RWPE2 (cell line): ENCODE results near the gene SNN.

ENCODE experiments used
- ATAC-seq: fragments of 200-7000 bp; cut with Tn5 transposase; 3 replicates; pipeline ENCODE4 v1.9.1; 2021; ENCODE audit warnings: low read depth
- DNase-seq: peaks from one replicate; pipeline ENCODE4 v3.0.0-alpha.2; 2020; ENCODE audit warnings: low spot score
- H3K27ac ChIP-seq: fragments of 450-650 bp; 2 replicates; pipeline ENCODE4 v1.5.1; 2017; ENCODE audit warnings: mild to moderate bottlenecking; ENCODE audit not compliant: poor library complexity, severe bottlenecking
- H3K27me3 ChIP-seq: fragments of 250-450 bp; sonication (Bioruptor Pico); 2 replicates; pipeline ENCODE4 v1.5.1; 2021; ENCODE audit warnings: mild to moderate bottlenecking, moderate library complexity; ENCODE audit not compliant: insufficient read depth, poor library complexity, severe bottlenecking
- H3K36me3 ChIP-seq: fragments of 250-450 bp; sonication (Bioruptor Pico); 2 replicates; pipeline ENCODE4 v1.5.1; 2020; ENCODE audit warnings: low read depth, mild to moderate bottlenecking, moderate library complexity
- H3K4me1 ChIP-seq: fragments of 250-450 bp; sonication (Bioruptor Pico); 2 replicates; pipeline ENCODE4 v1.5.1; 2021; ENCODE audit warnings: mild to moderate bottlenecking, moderate library complexity; ENCODE audit not compliant: insufficient read depth, poor library complexity, severe bottlenecking
- H3K4me3 ChIP-seq: fragments of 250-450 bp; sonication (Bioruptor Pico); 2 replicates; pipeline ENCODE4 v1.5.1; 2021; ENCODE audit warnings: mild to moderate bottlenecking, moderate library complexity; ENCODE audit not compliant: severe bottlenecking
- H3K9me3 ChIP-seq: fragments of 250-450 bp; sonication (Bioruptor Pico); 2 replicates; pipeline ENCODE4 v1.5.1; 2021; ENCODE audit warnings: mild to moderate bottlenecking, moderate library complexity; ENCODE audit not compliant: severe bottlenecking
- CTCF ChIP-seq: fragments of 450-650 bp; IDR thresholded peaks from one replicate; pipeline ENCODE4 v1.5.1; 2017; ENCODE audit warnings: mild to moderate bottlenecking, moderate library complexity; ENCODE audit not compliant: poor library complexity, severe bottlenecking

Gene SNN

GRCh38 chr16:11657556-11657955 is 10.7 kb upstream of the SNN start:
- ATAC-seq: no peak
- Histone ChIP-seq H3K27ac (peak overlapping the region; percentile 81), H3K27me3 (no peaks in the 10 kb centered on the region)

GRCh38 chr16:11658896-11659708 is 9.2 kb upstream of the SNN start:
- Histone ChIP-seq H3K4me1 (peaks cover 16% of the 10 kb centered on the region), H3K4me3 (no peak overlapping the region), H3K27ac (peak overlapping the region; percentile 81), H3K36me3 (no peaks in the 10 kb centered on the region), H3K9me3 (no peaks in the 10 kb centered on the region), H3K27me3 (no peaks in the 10 kb centered on the region)
- no peak for TF ChIP-seq CTCF
- peak; percentile 97 for ATAC-seq
- peak; percentile 88 for DNase-seq

More at GRCh38 chr16:11657556-11657955, 10.7 kb upstream of the SNN start:
- H3K4me1 ChIP-seq: peaks cover 16% of the 10 kb centered on the region
- no peak for TF ChIP-seq CTCF
- H3K9me3 ChIP-seq: no peaks in the 10 kb centered on the region
- H3K36me3 ChIP-seq: no peaks in the 10 kb centered on the region
- no peak overlapping the region for H3K4me3 ChIP-seq
- no peak for DNase-seq

GRCh38 chr16:11660565-11660964 is 7.7 kb upstream of the SNN start:
- DNase-seq (no peak), ATAC-seq (no peak)
- Histone ChIP-seq H3K36me3 (no peaks in the 10 kb centered on the region), H3K4me3 (no peak overlapping the region), H3K9me3 (no peaks in the 10 kb centered on the region), H3K27me3 (no peaks in the 10 kb centered on the region), H3K27ac (no peak overlapping the region), H3K4me1 (peaks cover 16% of the 10 kb centered on the region)
- TF ChIP-seq CTCF: no peak

- ATAC-seq: no peak
- TF ChIP-seq CTCF: no peak
- Histone ChIP-seq H3K27ac (no peak overlapping the region), H3K4me3 (no peak overlapping the region), H3K36me3 (no peaks in the 10 kb centered on the region), H3K4me1 (peaks cover 16% of the 10 kb centered on the region), H3K9me3 (no peaks in the 10 kb centered on the region), H3K27me3 (no peaks in the 10 kb centered on the region)
- no peak for DNase-seq
Measured at GRCh38 chr16:11662582-11662981, 5.7 kb upstream of the SNN start.

GRCh38 chr16:11665071-11665491 is 3.2 kb upstream of the SNN start:
- DNase-seq: no peak
- H3K9me3 ChIP-seq: no peaks in the 10 kb centered on the region
- H3K36me3 ChIP-seq: no peaks in the 10 kb centered on the region
- no peaks in the 10 kb centered on the region for H3K27me3 ChIP-seq
- H3K4me3 ChIP-seq: no peak overlapping the region
- no peak for ATAC-seq
- no peaks in the 10 kb centered on the region for H3K4me1 ChIP-seq
- no peak overlapping the region for H3K27ac ChIP-seq
- TF ChIP-seq CTCF: no peak
